Middle frontal gyrus (tissue), 1 donor: ENCODE results near the gene C14orf119.

Experiments used
- DNase-seq: peaks from one replicate; pipeline ENCODE4 v3.0.0-alpha.2; 2015; ENCODE audit warnings: low spot score; ENCODE audit errors: extremely low spot score

Gene C14orf119

GRCh38 chr14:23125933-23126524 lies 30.7 kb downstream of the C14orf119 start:
- DNase-seq: no peak

GRCh38 chr14:23126548-23127278 lies 31.4 kb downstream of the C14orf119 start:
- no peak for DNase-seq

- no peak for DNase-seq
Measured at GRCh38 chr14:23127861-23128260, 32.6 kb downstream of the C14orf119 start.

GRCh38 chr14:23128969-23129758 lies 33.9 kb downstream of the C14orf119 start:
- no peak for DNase-seq

- no peak for DNase-seq
Measured at GRCh38 chr14:23129759-23130316, 34.5 kb downstream of the C14orf119 start.

- DNase-seq: no peak
Measured at GRCh38 chr14:23130871-23131270, 35.6 kb downstream of the C14orf119 start.

- no peak for DNase-seq
Measured at GRCh38 chr14:23131482-23131881, 36.2 kb downstream of the C14orf119 start.

- no peak for DNase-seq
Measured at GRCh38 chr14:23132970-23133369, 37.7 kb downstream of the C14orf119 start.

- no peak for DNase-seq
Measured at GRCh38 chr14:23136566-23137133, 41.3 kb downstream of the C14orf119 start.

- DNase-seq: no peak
Measured at GRCh38 chr14:23137192-23137812, 42.0 kb downstream of the C14orf119 start.

GRCh38 chr14:23137813-23138535 lies 42.7 kb downstream of the C14orf119 start:
- no peak for DNase-seq

- no peak for DNase-seq
Measured at GRCh38 chr14:23139874-23140273, 44.6 kb downstream of the C14orf119 start.

GRCh38 chr14:23140371-23140770 lies 45.1 kb downstream of the C14orf119 start:
- DNase-seq: no peak

GRCh38 chr14:23141706-23142444 lies 46.6 kb downstream of the C14orf119 start:
- DNase-seq: no peak

GRCh38 chr14:23142826-23143225 lies 47.5 kb downstream of the C14orf119 start:
- DNase-seq: no peak

- DNase-seq: no peak
Measured at GRCh38 chr14:23143911-23144310, 48.6 kb downstream of the C14orf119 start.

GRCh38 chr14:23145794-23146350 lies 50.6 kb downstream of the C14orf119 start:
- no peak for DNase-seq

GRCh38 chr14:23146351-23146910 lies 51.1 kb downstream of the C14orf119 start:
- no peak for DNase-seq

GRCh38 chr14:23146980-23147379 lies 51.7 kb downstream of the C14orf119 start:
- no peak for DNase-seq
